Lower leg skin (tissue), 4 donors: ENCODE results near the gene SH3BP1. TPM values are rescaled to one million over a fixed set of nuclear protein-coding genes. Genes with fewer than 3 reads are reported as not detected.

Experiments used
- DNase-seq, 2 donors: peaks; one replicate each; pipeline ENCODE4 v3.0.0-alpha.2; 2019; ENCODE audit warnings: low spot score in 2 of 2
- H3K4me3 ChIP-seq: fragments of 200-600 bp; sonication (generic); 2 replicates; pipeline ENCODE4 v1.5.1; 2017; ENCODE audit warnings: mild to moderate bottlenecking, low read depth; ENCODE audit not compliant: poor library complexity, severe bottlenecking
- CTCF ChIP-seq, 3 donors: fragments of 450-650 bp; IDR thresholded peaks; one replicate each; pipeline ENCODE4 v1.5.1; 2016; ENCODE audit warnings: antibody characterized with exemption in 3 of 3, mild to moderate bottlenecking in 3 of 3, moderate library complexity in 2 of 3
- POLR2A ChIP-seq, 2 donors: fragments of 450-650 bp; IDR thresholded peaks; one replicate each; pipeline ENCODE4 v1.6.1; 2016 to 2017; ENCODE audit warnings: antibody characterized with exemption in 2 of 2, mild to moderate bottlenecking in 1 of 2, moderate library complexity in 1 of 2
- WGBS, 2 donors: methylation state at CpG; one replicate each; pipeline ENCODE4 v1.1.5; 2018; 5-methylcytosine and 5-hydroxymethylcytosine counted together
- intact Hi-C: fragments of 100-400 bp; cut with DNase I; formaldehyde crosslinking; loops from one replicate; pipeline ENCODE4 v1.15.0; 2023; ENCODE audit warnings: low total_unique reads
- total RNA-seq, 4 donors: library from RNA; depleted of rRNA; stranded (reverse); fragments of >200 nt; gene quantifications; one replicate each; pipeline ENCODE4 v1.1.0, GENCODE V29; 2016

Gene SH3BP1
- total RNA-seq, 4 donors from 2014 or later: 29.1 to 83.3 (median 60.3) TPM

GRCh38 chr22:37661160-37661924, 21.9 kb downstream of the SH3BP1 start:
- no peak for DNase-seq
- intact Hi-C loops: no loop called here
- WGBS, 2 donors: 48 to 49% methylated on average over 12 of the region's 12 CpGs

GRCh38 chr22:37662039-37662438, 22.6 kb downstream of the SH3BP1 start:
- intact Hi-C loops: no loop called here

More at GRCh38 chr22:37661160-37661924, 21.9 kb downstream of the SH3BP1 start:
- TF ChIP-seq CTCF (IDR thresholded peaks at IDR 0.05) (no peak), POLR2A (IDR thresholded peaks at IDR 0.05) (no peak)
- no peak overlapping the region for H3K4me3 ChIP-seq

GRCh38 chr22:37663521-37664140, 24.2 kb downstream of the SH3BP1 start:
- TF ChIP-seq CTCF (IDR thresholded peaks at IDR 0.05) (no peak), POLR2A (IDR thresholded peaks at IDR 0.05) (no peak)
- intact Hi-C loops: no loop called here
- DNase-seq: no peak

More at GRCh38 chr22:37662039-37662438, 22.6 kb downstream of the SH3BP1 start:
- DNase-seq: no peak
- H3K4me3 ChIP-seq: no peak overlapping the region
- WGBS, 2 donors: 84 to 87% methylated on average over 5 of the region's 5 CpGs
- TF ChIP-seq POLR2A (IDR thresholded peaks at IDR 0.05) (no peak), CTCF (IDR thresholded peaks at IDR 0.05) (no peak)

GRCh38 chr22:37664249-37665101, 25.0 kb downstream of the SH3BP1 start:
- H3K4me3 ChIP-seq: no peak overlapping the region
- intact Hi-C loops: no loop called here
- TF ChIP-seq CTCF (IDR thresholded peaks at IDR 0.05) (no peak), POLR2A (IDR thresholded peaks at IDR 0.05) (no peak)
- 71 to 85% methylated on average over 16 of the region's 16 CpGs for WGBS, 2 donors
- no peak for DNase-seq

More at GRCh38 chr22:37663521-37664140, 24.2 kb downstream of the SH3BP1 start:
- WGBS, 2 donors: 84% methylated on average over 16 of the region's 16 CpGs
- no peak overlapping the region for H3K4me3 ChIP-seq

- TF ChIP-seq CTCF (IDR thresholded peaks at IDR 0.05) (no peak), POLR2A (IDR thresholded peaks at IDR 0.05) (no peak)
- DNase-seq: no peak
- 94 to 96% methylated on average over 18 to 24 of the region's 24 CpGs for WGBS, 2 donors
- no peak overlapping the region for H3K4me3 ChIP-seq
- intact Hi-C loops: no loop called here
Measured at GRCh38 chr22:37665487-37665886, 26.0 kb downstream of the SH3BP1 start.
